Keratinocyte (primary cell): ENCODE measurements around the gene ADGRB2. TPM values are rescaled to one million over a fixed set of nuclear protein-coding genes. Genes with fewer than 3 reads are reported as not detected.

Experiments used
- DNase-seq: peaks from one replicate; pipeline ENCODE4 v3.0.0-alpha.2; 2011; ENCODE audit warnings: low read depth, missing footprints, low spot score
- FAIRE-seq: peaks from 2 replicates; lab custom pipeline; 2011; peaks lifted over from hg19 to GRCh38; lab: Jason Lieb, UNC
- H2AFZ ChIP-seq: 2 replicates; pipeline ENCODE4 v1.6.0; 2012; ENCODE audit warnings: low read length, control low read depth, inconsistent platforms; ENCODE audit not compliant: control insufficient read depth
- H3K27ac ChIP-seq: 2 replicates; pipeline ENCODE4 v1.5.1; 2011; ENCODE audit warnings: low read length; ENCODE audit not compliant: control insufficient read depth, insufficient read depth
- H3K27me3 ChIP-seq: 3 replicates; pipeline ENCODE4 v1.6.0; 2011; ENCODE audit warnings: low read length; ENCODE audit not compliant: control insufficient read depth, insufficient read depth; ENCODE audit errors: extremely low read depth
- H3K36me3 ChIP-seq, 2 experiments: 2 replicates in 1 of 2; 3 replicates in 1 of 2; pipeline ENCODE4 v1.5.1; 2011; ENCODE audit warnings: low read length in 2 of 2, mild to moderate bottlenecking in 1 of 2; ENCODE audit not compliant: control insufficient read depth in 2 of 2, insufficient read depth in 2 of 2; ENCODE audit errors: extremely low read depth in 1 of 2
- H3K4me1 ChIP-seq: 3 replicates; pipeline ENCODE4 v1.5.1; 2011; ENCODE audit warnings: low read length; ENCODE audit not compliant: control insufficient read depth, insufficient read depth; ENCODE audit errors: extremely low read depth
- H3K4me2 ChIP-seq: 3 replicates; pipeline ENCODE4 v1.6.0; 2011; ENCODE audit warnings: low read depth, low read length; ENCODE audit not compliant: control insufficient read depth, insufficient read depth; ENCODE audit errors: extremely low read depth
- H3K4me3 ChIP-seq, 3 experiments: fragments of 200-600 bp in 1 of 3; sonication (generic) in 1 of 3; 2 replicates in 2 of 3; 3 replicates in 1 of 3; pipeline ENCODE4 v1.5.1; 2011 to 2016; ENCODE audit warnings: low read length in 3 of 3, mild to moderate bottlenecking in 3 of 3, control low read depth in 2 of 3, inconsistent platforms in 1 of 3, low read depth in 1 of 3, mixed read lengths in 1 of 3, mixed run types in 1 of 3, moderate library complexity in 1 of 3; ENCODE audit not compliant: control insufficient read depth in 2 of 3, insufficient read depth in 2 of 3; ENCODE audit errors: extremely low read depth in 1 of 3
- H3K79me2 ChIP-seq: 2 replicates; pipeline ENCODE4 v1.6.0; 2012; ENCODE audit warnings: low read length; ENCODE audit not compliant: control insufficient read depth, insufficient read depth
- H3K9ac ChIP-seq: 3 replicates; pipeline ENCODE4 v1.6.0; 2011; ENCODE audit warnings: low read length; ENCODE audit not compliant: control insufficient read depth, insufficient read depth; ENCODE audit errors: extremely low read depth
- H3K9me1 ChIP-seq: 3 replicates; pipeline ENCODE4 v1.6.0; 2011; ENCODE audit warnings: low read length; ENCODE audit not compliant: control insufficient read depth, insufficient read depth; ENCODE audit errors: extremely low read depth
- H3K9me3 ChIP-seq: 2 replicates; pipeline ENCODE4 v1.5.1; 2012; ENCODE audit warnings: low read depth, low read length; ENCODE audit not compliant: control insufficient read depth
- H4K20me1 ChIP-seq: 3 replicates; pipeline ENCODE4 v1.6.0; 2011; ENCODE audit warnings: low read length; ENCODE audit not compliant: control insufficient read depth, insufficient read depth; ENCODE audit errors: extremely low read depth
- CTCF ChIP-seq, 3 experiments: IDR thresholded peaks in 1 of 3; conservative IDR thresholded peaks in 1 of 3; optimal IDR thresholded peaks in 1 of 3; 2 replicates in 2 of 3; 3 replicates in 1 of 3; pipeline versions ENCODE3 to v1.5.1; 2011; ENCODE audit warnings: low read length in 3 of 3, mild to moderate bottlenecking in 3 of 3, moderate library complexity in 2 of 3, control low read depth in 1 of 3, inconsistent platforms in 1 of 3; ENCODE audit not compliant: insufficient read depth in 2 of 3; ENCODE audit errors: extremely low read depth in 1 of 3
- EZH2 ChIP-seq: IDR thresholded peaks from one replicate; pipeline ENCODE4 v1.6.1; 2012; ENCODE audit warnings: inconsistent platforms, mild to moderate bottlenecking, low read length, moderate library complexity
- dilution Hi-C: fragments of 300-500 bp; cut with MboI; formaldehyde crosslinking; loops from one replicate; pipeline ENCODE4 v1.7.0; 2020; ENCODE audit warnings: low sequenced_read_pairs; ENCODE audit not compliant: extremely low pct_ligation_motif_present
- polyA plus RNA-seq, 5 experiments: library from polyadenylated mRNA; depleted of rRNA in 3 of 5; stranded (reverse) in 3 of 5; stranded (forward) in 1 of 5; unstranded in 1 of 5; fragments of >200 nt; gene quantifications; 1 replicate in 1 of 5; 2 replicates in 3 of 5; 3 replicates in 1 of 5; pipeline versions ENCODE4 v1.2.1 to v1.2.3, GENCODE V29; 2011 to 2012; ENCODE audit warnings: missing spikeins in 2 of 5, low read depth in 1 of 5, low replicate concordance in 1 of 5

Gene ADGRB2
- polyA plus RNA-seq, 1 donor (not counting 4 experiments of a cell fraction or from before 2014, with no cell fraction given) = 0.68 TPM

DNA sequence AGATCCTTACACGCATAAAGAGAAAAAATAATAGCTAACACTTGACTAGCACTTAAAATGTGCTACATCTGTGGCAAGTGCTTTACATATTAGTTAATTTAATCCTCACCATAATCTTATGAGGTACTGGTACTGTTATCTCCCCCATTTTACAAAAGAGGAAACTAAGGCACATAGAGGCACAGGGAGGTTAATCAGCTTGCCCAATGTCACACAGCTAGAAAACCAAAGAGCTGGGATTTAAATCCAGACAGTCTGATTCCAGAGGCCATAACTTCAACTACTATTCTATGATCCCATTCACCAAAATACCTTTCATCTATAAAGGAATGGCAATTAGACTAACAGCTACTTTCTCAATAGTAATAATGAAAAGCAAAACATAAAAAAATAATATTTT is 40.0 kb upstream of the ADGRB2 start:
- H3K4me2 ChIP-seq = no peak overlapping the region
- FAIRE-seq = no peak
- TF ChIP-seq EZH2 = no peak
- TF ChIP-seq CTCF (optimal IDR thresholded peaks at IDR 0.05 in 1 of 3, IDR thresholded peaks at IDR 0.05 in 1 of 3, conservative IDR thresholded peaks at IDR 0.05 in 1 of 3; ENCODE audit: extremely low read depth in 1 of 3, insufficient read depth in 2 of 3, low read length in 3 of 3) = no peak
- no peaks in the 10 kb centered on the region for H3K36me3 ChIP-seq
- no peaks in the 10 kb centered on the region for H3K27me3 ChIP-seq
- peaks cover 2% of the 10 kb centered on the region for H3K4me1 ChIP-seq
- dilution Hi-C loops = no loop called here
- no peak overlapping the region for H2AFZ ChIP-seq
- no peak overlapping the region for H3K4me3 ChIP-seq
- no peaks in the 10 kb centered on the region for H4K20me1 ChIP-seq
- H3K9me3 ChIP-seq = no peaks in the 10 kb centered on the region
- H3K79me2 ChIP-seq = no peaks in the 10 kb centered on the region
- H3K27ac ChIP-seq = no peak overlapping the region
- no peak for DNase-seq
- H3K9me1 ChIP-seq = no peaks in the 10 kb centered on the region
- H3K9ac ChIP-seq = no peak overlapping the region

GRCh38 chr1:31803610-31804009 is 39.5 kb upstream of the ADGRB2 start:
- H3K79me2 ChIP-seq = no peaks in the 10 kb centered on the region
- no peak overlapping the region for H3K4me3 ChIP-seq
- DNase-seq = no peak
- TF ChIP-seq EZH2 = no peak
- TF ChIP-seq CTCF (optimal IDR thresholded peaks at IDR 0.05 in 1 of 3, IDR thresholded peaks at IDR 0.05 in 1 of 3, conservative IDR thresholded peaks at IDR 0.05 in 1 of 3; ENCODE audit: extremely low read depth in 1 of 3, insufficient read depth in 2 of 3, low read length in 3 of 3) = no peak
- H3K27ac ChIP-seq = no peak overlapping the region
- no peaks in the 10 kb centered on the region for H4K20me1 ChIP-seq
- H3K9me1 ChIP-seq = no peaks in the 10 kb centered on the region
- peaks cover 7% of the 10 kb centered on the region for H3K4me1 ChIP-seq
- H3K36me3 ChIP-seq = no peaks in the 10 kb centered on the region
- no peak overlapping the region for H2AFZ ChIP-seq
- no peak for FAIRE-seq
- dilution Hi-C loops = no loop called here
- no peaks in the 10 kb centered on the region for H3K27me3 ChIP-seq
- H3K4me2 ChIP-seq = no peak overlapping the region
- no peak overlapping the region for H3K9ac ChIP-seq
- H3K9me3 ChIP-seq = no peaks in the 10 kb centered on the region
